HG03342 (cell line): ENCODE measurements around the gene RACGAP1.

ENCODE experiments used
- ATAC-seq: cut with Tn5 transposase; IDR thresholded peaks from one replicate; pipeline ENCODE4 v1.9.1; 2021; ENCODE audit warnings: mild to moderate bottlenecking, moderate library complexity; ENCODE audit not compliant: unreplicated experiment

RACGAP1 gene, protein sequence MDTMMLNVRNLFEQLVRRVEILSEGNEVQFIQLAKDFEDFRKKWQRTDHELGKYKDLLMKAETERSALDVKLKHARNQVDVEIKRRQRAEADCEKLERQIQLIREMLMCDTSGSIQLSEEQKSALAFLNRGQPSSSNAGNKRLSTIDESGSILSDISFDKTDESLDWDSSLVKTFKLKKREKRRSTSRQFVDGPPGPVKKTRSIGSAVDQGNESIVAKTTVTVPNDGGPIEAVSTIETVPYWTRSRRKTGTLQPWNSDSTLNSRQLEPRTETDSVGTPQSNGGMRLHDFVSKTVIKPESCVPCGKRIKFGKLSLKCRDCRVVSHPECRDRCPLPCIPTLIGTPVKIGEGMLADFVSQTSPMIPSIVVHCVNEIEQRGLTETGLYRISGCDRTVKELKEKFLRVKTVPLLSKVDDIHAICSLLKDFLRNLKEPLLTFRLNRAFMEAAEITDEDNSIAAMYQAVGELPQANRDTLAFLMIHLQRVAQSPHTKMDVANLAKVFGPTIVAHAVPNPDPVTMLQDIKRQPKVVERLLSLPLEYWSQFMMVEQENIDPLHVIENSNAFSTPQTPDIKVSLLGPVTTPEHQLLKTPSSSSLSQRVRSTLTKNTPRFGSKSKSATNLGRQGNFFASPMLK

DNA sequence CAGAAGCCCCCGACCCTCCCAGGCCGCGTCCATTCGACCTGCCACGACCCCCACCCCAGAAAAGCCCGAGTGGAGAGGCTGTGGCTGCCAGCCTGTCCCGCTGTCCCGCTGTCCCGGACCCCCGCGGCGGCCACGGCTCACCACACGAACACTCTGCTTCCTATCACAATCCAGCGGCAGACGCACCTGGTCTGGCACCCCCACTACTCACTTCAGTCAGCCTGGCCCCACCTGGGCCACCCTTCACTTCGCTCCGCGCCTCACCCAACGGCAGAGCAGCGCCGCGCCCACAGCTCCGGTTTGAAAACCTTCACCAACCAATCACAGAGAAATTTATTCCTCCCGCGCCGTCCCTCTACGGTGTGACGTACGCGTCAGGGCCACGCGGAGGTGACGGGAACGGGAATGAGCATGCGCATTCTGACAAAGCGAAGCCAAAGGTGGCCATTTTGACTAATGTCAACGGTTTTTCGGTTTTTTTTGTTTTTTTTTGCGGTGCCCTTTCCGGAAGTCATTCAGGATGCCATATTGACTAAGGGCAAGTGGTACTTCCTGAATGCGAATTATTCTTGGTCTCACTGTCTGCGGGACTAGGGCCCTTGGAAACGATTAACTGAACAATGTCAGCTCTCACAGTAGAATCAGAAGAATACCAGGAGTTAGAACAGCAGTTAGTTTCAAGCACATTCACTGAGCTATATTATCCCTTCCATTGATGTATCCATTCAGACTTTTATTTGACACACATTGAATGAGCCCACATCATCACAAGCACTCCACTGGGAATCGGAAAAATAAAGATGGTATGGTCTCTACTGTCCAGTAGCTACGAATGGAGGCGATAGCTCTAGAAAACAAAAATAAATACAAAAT lies at the start of gene RACGAP1:
Gene RACGAP1 (minus strand): TSS at position 308 of the 873 bp plus-strand sequence. CDS start 8,779 bp downstream, outside the sequence.
- peak; percentile 97 for ATAC-seq

DNA sequence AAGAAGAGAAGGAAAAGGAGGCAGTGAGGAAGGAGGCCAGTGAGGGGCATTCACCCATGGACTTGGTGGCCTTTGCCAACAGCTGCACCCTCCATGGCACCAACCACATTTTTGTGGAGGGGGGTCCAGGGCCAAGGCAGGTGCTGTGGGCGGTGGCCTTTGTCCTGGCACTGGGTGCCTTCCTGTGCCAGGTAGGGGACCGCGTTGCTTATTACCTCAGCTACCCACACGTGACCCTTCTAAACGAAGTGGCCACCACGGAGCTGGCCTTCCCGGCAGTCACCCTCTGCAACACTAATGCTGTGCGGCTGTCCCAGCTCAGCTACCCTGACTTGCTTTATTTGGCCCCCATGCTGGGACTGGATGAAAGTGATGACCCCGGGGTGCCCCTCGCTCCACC lies 48.4 kb upstream of the RACGAP1 start:
- ATAC-seq = no peak

DNA sequence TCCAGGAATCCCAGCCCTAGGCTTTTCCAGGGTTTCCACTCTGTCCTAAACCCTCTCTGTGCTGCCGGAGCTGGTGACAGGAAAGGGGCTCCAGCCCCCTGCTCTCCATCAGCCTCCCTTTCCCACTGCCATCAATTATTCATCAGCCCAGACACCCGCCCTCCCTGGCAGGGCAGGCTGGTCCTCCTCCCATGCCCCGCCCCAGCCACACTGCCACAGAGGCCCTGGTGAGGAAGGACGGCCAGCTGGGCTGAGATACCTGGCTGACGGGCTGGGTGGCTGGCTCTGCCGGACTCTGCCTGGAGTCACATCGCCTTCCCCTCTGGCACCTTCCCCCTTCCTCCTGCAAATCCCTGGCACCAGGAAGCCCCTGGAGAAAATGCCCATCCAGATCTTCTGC lies 47.9 kb upstream of the RACGAP1 start:
- no peak for ATAC-seq

DNA sequence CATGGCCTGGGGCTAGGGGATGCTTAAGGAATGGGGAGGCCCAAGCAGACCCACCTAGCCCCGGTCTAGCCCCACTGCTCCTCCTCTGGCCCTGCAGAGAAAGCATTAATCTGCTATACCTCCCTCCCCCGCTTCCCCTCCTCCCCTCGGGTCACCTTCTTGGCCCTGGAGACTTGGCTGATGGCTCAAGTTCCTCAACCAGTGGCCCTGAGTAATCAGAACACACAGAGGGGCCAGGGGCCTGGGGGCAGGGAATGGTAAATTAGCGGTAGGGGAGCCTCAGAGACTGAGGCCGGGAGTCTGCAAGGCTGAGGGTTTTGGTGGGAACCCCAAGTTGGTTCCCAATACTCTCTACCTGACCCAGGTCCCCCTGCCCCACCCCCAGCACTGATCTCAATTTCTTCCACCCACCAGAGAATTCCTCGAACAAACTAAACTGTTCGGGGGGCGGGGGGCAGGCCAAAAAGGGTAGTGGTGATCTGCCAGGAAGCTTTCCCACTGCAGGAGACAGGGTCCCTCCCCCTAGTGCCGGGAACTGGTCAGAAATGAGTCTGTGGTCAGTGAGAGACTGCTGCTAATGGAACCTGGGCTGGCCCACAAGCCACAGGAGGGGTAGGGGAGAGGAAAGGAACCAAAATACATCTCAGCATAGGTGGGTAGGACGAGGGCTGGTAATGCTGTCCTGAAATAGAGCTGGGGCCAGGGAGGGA lies 47.1 kb upstream of the RACGAP1 start:
- no peak for ATAC-seq

DNA sequence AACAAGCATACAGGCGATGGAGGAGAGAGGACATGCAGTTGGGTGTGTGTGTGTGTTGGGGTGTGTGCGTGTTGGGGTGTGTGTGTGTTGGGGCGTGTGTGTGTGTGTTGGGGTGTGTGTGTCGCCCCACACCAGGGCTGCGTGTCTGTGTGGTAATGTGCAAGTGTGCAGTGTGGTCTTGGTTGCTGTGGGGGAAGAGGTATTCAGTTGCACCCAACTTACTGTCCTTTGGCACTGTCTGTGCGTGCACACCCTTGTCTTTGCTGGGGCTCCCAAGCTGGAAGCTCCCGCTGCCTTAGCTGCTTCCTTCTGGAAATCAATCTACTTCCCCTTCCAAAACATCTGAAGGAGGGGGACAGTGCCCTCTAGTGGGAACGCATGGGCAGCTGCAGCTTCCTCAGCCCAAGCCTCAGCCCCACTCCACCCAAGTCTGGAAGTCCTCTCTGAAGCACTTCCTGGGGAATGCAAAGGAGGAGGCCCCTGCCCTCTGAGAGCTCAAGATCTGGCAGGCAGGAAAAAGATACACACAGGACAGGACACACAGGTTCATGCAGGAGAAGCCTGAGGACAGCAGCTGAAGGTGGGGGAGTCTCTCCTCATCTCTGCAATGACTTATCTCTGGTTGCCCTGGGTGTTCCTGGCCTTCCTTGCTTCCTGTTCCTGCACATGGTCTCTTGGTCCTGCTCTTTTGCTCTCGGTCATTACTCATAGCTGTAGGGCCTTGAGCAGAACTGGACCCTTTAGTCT lies 45.2 kb upstream of the RACGAP1 start:
- ATAC-seq = no peak

DNA sequence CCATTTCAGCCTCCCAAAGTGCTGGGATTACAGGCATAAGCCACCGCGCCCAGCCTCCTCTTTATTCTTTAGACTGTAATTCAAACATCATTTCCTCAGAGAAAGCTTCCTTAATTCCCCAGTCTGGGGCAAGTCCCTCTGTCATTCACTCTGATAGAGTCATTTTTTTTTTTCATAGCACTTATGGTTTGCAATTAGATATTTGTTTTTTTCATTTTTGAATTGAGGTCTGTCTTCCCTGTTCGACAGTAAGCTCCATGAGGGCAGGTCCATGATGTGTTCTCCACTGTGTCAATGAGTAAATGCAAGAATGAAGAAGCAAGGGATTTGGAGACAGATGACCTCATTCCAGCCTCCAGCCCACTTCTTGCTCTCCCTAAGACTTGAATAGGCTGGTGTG lies 44.2 kb upstream of the RACGAP1 start:
- no peak for ATAC-seq

DNA sequence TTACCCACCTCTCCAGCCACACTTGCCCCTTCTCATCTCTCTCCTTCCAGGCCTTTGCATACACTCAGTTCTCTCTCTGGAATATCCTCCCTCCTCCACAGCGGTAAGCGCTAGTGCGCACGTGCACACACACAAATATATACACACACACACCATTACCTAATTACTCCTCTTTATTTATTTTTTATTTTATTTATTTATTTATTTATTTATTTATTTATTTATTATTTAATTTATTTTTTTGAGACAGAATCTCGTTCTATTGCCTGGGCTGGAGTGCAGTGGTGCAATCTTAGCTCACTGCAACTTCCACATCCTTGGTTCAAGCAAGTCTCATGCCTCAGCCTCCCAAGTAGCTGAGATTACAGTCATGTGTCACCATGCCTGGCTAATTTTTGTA lies 43.8 kb upstream of the RACGAP1 start:
- ATAC-seq = no peak

DNA sequence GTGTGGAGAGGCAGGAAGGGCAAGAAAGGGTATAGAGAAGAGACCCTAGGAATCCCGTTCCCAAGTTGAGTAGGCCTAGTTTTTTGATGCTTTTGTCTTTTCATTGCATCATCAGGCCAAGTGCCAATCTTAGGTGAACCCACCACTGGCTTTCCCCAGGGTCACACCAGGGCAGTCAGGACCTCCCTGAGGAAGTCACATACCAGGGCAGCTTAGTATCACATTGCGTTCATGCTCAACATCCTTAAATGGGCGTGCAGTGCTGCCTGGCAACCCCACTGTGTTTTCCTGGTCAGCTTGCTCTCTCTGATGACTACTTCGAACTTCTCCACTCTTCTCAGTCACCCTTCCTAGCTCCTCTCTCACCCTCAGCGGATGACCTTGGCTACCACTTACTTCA lies 41.1 kb upstream of the RACGAP1 start:
- ATAC-seq = no peak

DNA sequence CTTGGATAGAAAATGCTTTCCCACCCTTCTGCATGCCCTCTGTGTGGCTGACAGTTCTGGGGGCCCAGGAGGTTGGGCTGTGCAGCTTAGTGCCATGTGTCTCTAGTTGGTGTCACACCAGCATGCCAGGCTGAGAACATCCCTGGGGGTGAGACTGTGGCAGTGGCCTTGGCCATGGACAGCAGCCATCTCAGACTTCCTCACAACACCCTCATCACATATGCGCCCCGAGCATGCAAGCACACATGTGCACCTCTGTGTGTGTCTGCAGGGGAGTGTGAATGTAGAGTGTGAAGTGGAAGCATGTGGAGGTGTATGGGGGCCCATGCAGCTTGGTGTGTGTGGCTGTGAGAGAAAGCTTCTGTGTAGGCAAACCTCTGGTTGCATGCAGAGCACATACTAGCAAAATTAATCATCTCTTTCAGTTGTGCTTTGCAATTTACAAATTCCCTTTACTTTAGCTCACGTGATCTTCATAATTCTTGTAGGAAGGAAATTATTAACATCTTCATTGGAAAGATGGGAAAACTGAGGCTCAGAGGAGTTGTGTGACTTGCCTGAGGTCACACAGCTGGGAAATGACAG lies 40.5 kb upstream of the RACGAP1 start:
- ATAC-seq = no peak

DNA sequence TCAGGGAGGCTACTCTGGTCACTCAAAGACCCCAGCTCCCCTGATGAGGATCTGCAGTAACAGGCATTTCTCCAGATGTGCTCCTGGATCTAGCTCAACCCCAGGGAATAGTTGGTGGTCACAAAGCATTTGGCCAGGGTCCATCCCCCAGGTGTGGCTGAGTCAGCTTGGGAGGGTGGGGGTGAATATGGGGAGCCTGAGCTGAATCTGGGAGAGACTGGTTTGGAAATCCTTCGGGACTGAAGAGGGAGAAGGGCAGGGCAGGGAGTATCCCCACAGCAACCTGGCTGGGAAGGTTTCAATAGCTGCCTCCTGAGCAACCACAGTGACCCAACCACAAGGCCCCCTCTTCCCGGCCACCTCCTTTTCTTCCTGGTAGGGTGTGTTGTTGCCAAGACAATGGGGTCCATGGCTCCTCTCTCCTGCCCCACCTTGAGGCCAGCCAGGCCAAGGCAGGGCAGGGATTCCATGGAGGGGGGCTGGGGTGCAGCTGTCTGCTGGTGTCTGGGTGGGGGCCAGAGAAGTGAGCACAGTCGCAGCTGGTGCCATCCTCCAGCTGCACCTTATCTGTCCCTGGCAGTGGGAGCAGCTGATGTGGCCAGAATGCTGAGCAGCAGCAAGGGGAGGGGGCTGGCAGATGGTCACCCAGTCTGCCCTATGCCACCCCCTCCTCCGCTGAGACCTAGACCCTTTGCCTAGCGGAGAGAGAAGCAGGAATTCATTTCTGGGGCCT lies 37.6 kb upstream of the RACGAP1 start:
- no peak for ATAC-seq

DNA sequence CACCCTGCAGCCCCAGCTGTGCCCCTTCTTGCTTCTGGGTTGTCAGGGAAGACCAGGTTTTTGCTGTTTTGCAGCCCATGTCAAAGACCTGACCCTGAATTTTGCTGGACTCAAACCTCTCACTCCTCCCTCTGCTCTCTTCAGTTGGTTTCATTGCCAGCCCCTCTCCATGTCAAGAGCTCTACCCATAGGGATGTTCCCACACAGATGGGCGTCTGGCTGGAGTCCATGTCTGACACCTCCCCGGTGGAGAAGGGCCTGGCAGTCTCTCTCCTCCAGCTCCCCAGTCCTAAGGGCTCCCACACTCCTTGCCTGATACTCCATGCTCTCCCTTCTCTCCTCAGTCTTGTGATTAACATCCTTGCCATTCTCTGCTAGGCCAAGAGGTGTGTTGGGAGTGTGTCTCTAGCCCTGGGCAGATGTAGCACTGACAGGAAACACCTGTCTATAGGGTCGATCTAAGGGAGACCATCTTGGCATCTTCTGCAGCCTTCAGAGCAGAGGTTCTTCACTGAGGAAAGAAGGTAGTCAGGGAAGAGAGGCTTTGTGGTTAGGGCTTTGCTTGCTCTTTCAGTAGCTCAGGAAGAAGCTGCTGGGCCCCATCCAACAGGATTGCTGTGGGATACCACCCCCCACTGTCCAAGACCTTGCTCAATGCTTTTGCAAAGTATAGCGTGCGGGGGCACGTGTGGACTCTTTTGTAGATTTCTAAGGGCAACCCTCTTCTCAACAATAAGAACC lies 36.8 kb upstream of the RACGAP1 start:
- ATAC-seq = no peak

DNA sequence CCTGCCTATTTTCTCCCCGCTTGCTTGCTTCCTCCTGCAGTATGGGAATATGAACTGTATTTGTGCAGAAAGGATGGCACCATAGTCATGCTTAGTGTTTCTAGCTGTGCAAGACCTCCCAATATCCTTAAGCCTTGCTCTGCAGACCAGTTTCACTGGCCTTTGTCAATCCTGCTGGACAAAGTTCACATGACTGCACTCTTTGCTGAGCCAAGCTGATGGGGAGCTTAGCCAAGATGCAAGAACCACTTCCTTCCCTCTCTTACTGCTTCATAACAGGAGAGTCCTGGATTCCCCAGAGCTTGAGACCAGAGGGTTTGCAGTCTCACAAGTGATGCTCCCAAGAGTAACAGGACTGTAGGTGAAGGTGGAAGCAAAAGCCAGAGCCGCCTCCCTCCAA lies 35.9 kb upstream of the RACGAP1 start:
- no peak for ATAC-seq

DNA sequence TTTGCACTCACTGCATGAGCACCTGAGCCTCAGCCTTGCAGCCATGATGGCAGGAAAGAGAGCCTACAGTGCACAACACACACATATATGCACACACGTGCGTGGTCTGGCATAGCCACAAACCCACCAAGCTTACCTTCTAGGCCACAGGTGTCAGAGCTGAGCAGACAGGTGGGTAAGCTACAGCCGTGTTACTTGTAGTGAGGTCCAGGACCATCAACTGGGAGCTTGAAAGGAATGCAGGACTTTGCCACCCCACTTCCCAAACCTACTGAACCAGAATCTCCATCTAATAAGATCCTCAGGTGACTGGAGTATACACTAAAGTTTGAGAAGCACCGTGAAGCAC lies 34.8 kb upstream of the RACGAP1 start:
- no peak for ATAC-seq

DNA sequence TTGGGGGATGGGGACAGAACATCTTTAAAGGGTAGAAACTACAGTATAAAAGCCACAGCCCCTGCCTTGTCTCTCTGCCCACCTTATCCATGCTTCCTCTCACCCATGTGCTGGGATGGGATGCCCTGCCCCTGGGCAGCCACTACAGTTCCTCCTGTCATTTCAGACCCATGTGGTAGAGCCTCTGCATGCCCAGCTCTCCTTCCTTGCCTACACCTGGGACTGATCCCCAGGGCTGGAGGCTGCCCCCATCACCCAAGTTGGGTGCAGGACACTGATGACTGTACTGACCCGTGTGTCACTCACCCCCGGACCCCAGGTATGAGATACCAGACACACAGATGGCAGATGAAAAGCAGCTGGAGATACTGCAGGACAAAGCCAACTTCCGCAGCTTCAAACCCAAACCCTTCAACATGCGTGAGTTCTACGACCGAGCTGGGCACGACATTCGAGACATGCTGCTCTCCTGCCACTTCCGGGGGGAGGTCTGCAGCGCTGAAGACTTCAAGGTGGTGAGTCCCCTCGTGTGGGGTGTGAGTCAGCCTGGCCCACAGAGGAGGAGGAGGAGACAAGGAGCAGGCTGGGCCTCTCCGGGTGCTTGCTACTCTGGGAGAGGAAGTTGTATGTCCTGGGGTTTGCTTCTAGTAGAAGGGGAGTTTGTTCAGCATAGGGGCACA lies 34.3 kb upstream of the RACGAP1 start:
- ATAC-seq = no peak

DNA sequence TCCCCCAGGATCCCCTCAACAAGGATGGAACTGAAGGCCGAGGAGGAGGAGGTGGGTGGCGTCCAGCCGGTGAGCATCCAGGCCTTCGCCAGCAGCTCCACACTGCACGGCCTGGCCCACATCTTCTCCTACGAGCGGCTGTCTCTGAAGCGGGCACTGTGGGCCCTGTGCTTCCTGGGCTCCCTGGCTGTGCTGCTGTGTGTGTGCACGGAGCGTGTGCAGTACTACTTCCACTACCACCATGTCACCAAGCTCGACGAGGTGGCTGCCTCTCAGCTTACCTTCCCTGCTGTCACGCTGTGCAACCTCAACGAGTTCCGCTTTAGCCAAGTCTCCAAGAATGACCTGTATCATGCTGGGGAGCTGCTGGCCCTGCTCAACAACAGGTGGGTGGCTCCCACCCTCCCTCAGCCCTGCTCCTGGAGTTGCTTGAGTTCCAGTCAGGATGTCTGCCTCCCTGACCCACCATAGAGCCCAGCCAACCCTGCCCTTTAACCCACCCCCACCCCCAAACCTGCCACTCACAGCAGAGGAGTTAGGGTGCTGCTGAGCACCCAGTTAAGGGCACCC lies 33.5 kb upstream of the RACGAP1 start:
- no peak for ATAC-seq

DNA sequence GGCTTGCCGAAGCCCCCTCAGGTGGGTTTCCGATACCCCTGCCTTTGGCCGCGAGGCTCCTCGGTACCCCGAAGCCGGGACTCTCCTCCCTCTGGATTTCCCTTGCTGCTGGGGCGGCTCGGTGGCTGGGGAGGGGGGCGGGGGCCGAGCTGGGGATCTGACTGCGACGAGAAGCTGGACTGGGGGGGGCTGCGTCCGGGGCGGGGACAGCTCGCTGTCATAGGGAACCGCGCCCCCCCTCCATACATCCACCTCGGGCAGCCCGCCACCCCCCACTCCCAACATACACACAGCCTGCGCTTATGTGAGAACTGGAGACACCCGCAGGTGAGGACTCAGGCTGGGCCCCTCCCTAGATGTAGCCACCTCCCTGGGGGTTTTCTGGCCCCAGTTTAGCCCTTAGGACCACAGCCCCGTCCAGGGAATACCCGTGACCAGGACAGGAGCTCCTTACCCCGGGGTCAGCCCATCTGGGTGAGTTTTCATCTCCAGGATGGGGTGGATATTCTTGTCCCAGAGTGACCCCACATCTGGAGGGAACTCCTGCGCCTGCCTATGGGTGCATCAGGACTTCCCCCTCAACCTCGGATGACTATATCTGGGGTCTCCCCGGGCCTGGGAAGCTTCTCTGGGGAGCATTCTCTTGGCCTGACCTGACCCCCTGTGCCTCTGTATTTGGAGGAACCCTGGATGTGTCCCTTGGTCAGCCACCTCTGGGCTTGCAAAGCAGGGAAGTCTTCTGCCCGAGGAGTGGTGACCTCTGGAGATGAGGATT lies 32.8 kb upstream of the RACGAP1 start:
- ATAC-seq = no peak
